NCI-H1694 (cell line): ENCODE measurements around the gene SLC7A5.
"Not testable (repeated sequence)": the region's sequence is repeated elsewhere in the genome, so short reads cannot be mapped to it uniquely, and the experiment has no call there.

Experiments used
- DNase-seq: peaks from one replicate; lab custom pipeline; 2025; lab: John Stamatoyannopoulos, UW

SLC7A5 gene

GRCh38 chr16:87888346-87888745 is 19.0 kb upstream of the SLC7A5 start:
- DNase-seq, result not testable (repeated sequence)

GRCh38 chr16:87887931-87888330 is 18.6 kb upstream of the SLC7A5 start:
- not testable (repeated sequence) for DNase-seq

GRCh38 chr16:87885371-87885967 is 16.2 kb upstream of the SLC7A5 start:
- DNase-seq, result not testable (repeated sequence)

GRCh38 chr16:87882436-87883019 is 13.2 kb upstream of the SLC7A5 start:
- DNase-seq, result no peak

GRCh38 chr16:87881324-87882200 is 12.3 kb upstream of the SLC7A5 start:
- no peak for DNase-seq

GRCh38 chr16:87880117-87880696 is 10.9 kb upstream of the SLC7A5 start:
- DNase-seq, result no peak

- DNase-seq, result not testable (repeated sequence)
These were observed 10.2 kb upstream of the SLC7A5 start for GRCh38 chr16:87879411-87880013.

- no peak for DNase-seq
These were observed 9.4 kb upstream of the SLC7A5 start for GRCh38 chr16:87878704-87879103.

GRCh38 chr16:87877942-87878507 is 8.7 kb upstream of the SLC7A5 start:
- no peak for DNase-seq

GRCh38 chr16:87874639-87875427 is 5.5 kb upstream of the SLC7A5 start:
- no peak for DNase-seq

- not testable (repeated sequence) for DNase-seq
These were observed 1.3 kb upstream of the SLC7A5 start for GRCh38 chr16:87870418-87871291.

- DNase-seq, result not testable (repeated sequence)
These were observed 641 bp upstream of the SLC7A5 start for GRCh38 chr16:87869879-87870417.

- DNase-seq, result not testable (repeated sequence)
These were observed 865 bp downstream of the SLC7A5 start for GRCh38 chr16:87868254-87869029.

GRCh38 chr16:87865902-87866555 is 3.3 kb downstream of the SLC7A5 start:
- DNase-seq, result not testable (repeated sequence)

- DNase-seq, result no peak
These were observed 4.8 kb downstream of the SLC7A5 start for GRCh38 chr16:87864331-87864989.

- not testable (repeated sequence) for DNase-seq
These were observed 6.0 kb downstream of the SLC7A5 start for GRCh38 chr16:87863327-87863635.

- not testable (repeated sequence) for DNase-seq
These were observed 6.5 kb downstream of the SLC7A5 start for GRCh38 chr16:87862597-87863326.
